Measurements from ENCODE around the gene FAM3B. TPM values are rescaled to one million over a fixed set of nuclear protein-coding genes. Genes with fewer than 3 reads are reported as not detected.
"Not testable (repeated sequence)": the region's sequence is repeated elsewhere in the genome, so short reads cannot be mapped to it uniquely, and the experiment has no call there.

Gene FAM3B
- total RNA-seq, 1 experiment from 2014 or later, result not detected

GRCh38 chr21:41357546-41357945 is 40.9 kb downstream of the FAM3B start:
- Mint-ChIP-seq H3K4me1 (ENCODE audit: insufficient read depth, unreplicated experiment) (no peaks in the 10 kb centered on the region), H3K27ac (ENCODE audit: low read depth, unreplicated experiment) (no peak overlapping the region), H3K4me3 (ENCODE audit: unreplicated experiment) (no peak overlapping the region), H3K27me3 (ENCODE audit: insufficient read depth, unreplicated experiment) (peaks cover 41% of the 10 kb centered on the region), H3K9me3 (ENCODE audit: unreplicated experiment) (no peaks in the 10 kb centered on the region), H3K36me3 (ENCODE audit: insufficient read depth, unreplicated experiment) (no peaks in the 10 kb centered on the region)
- CTCF ChIA-PET, result interaction anchor here (0.6 kb wide), 1 partner anchor 256 kb away, joined by 3 read pairs; no protein-coding TSS in a partner anchor
- no TSS peak for BruUV-seq (replicated peaks)
- no peak for TF ChIP-seq CTCF (IDR thresholded peaks at IDR 0.05; ENCODE audit: unreplicated experiment)
- POLR2A ChIA-PET, result no interaction called here
- intact Hi-C loops (cut with micrococcal nuclease), result no loop called here
- no peak for DNase-seq (ENCODE audit: unreplicated experiment)

GRCh38 chr21:41358193-41359166 is 41.9 kb downstream of the FAM3B start:
- no TSS peak for BruUV-seq (replicated peaks)
- no peak overlapping the region for H3K27ac Mint-ChIP-seq (ENCODE audit: low read depth, unreplicated experiment)
- no peaks in the 10 kb centered on the region for H3K9me3 Mint-ChIP-seq (ENCODE audit: unreplicated experiment)
- DNase-seq (ENCODE audit: unreplicated experiment), result no peak
- H3K27me3 Mint-ChIP-seq (ENCODE audit: insufficient read depth, unreplicated experiment), result peaks cover 35% of the 10 kb centered on the region
- CTCF ChIA-PET, result interaction anchor here (0.6 kb wide), 1 partner anchor 257 kb away, joined by 3 read pairs; no protein-coding TSS in a partner anchor
- H3K36me3 Mint-ChIP-seq (ENCODE audit: insufficient read depth, unreplicated experiment), result no peaks in the 10 kb centered on the region
- no peaks in the 10 kb centered on the region for H3K4me1 Mint-ChIP-seq (ENCODE audit: insufficient read depth, unreplicated experiment)
- POLR2A ChIA-PET, result no interaction called here
- intact Hi-C loops (cut with micrococcal nuclease), result no loop called here
- no peak for TF ChIP-seq CTCF (IDR thresholded peaks at IDR 0.05; ENCODE audit: unreplicated experiment)
- no peak overlapping the region for H3K4me3 Mint-ChIP-seq (ENCODE audit: unreplicated experiment)

DNA sequence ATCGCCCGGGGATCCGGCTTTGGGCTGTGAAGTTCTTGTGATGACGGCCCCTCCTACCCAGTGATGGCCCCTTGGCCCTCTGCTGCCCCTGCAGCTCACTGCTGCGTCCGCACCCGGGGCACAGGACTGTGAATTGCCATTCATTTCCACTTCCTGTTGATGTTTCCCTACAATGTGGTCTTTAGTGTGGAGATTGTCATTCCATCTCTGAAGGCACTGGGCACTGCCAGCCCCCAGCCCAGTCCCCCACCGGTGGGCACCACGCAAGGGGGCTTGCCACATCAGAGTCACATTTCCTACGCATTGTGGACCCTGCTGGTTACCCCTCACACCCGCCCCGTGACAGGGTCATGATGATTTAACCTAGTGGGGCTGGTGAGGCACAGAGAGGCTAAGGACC is 42.7 kb downstream of the FAM3B start:
- intact Hi-C loops (cut with micrococcal nuclease), result no loop called here
- no peaks in the 10 kb centered on the region for H3K4me1 Mint-ChIP-seq (ENCODE audit: insufficient read depth, unreplicated experiment)
- H3K27ac Mint-ChIP-seq (ENCODE audit: low read depth, unreplicated experiment), result no peak overlapping the region
- no peaks in the 10 kb centered on the region for H3K9me3 Mint-ChIP-seq (ENCODE audit: unreplicated experiment)
- DNase-seq (ENCODE audit: unreplicated experiment), result no peak
- ChIA-PET CTCF (interaction anchor here (0.8 kb wide), 1 partner anchor 142 kb away, joined by 4 read pairs; no protein-coding TSS in a partner anchor), POLR2A (no interaction called here)
- TF ChIP-seq CTCF (IDR thresholded peaks at IDR 0.05; ENCODE audit: unreplicated experiment), result no peak
- peaks cover 27% of the 10 kb centered on the region for H3K27me3 Mint-ChIP-seq (ENCODE audit: insufficient read depth, unreplicated experiment)
- no TSS peak for BruUV-seq (replicated peaks)
- no peaks in the 10 kb centered on the region for H3K36me3 Mint-ChIP-seq (ENCODE audit: insufficient read depth, unreplicated experiment)
- H3K4me3 Mint-ChIP-seq (ENCODE audit: unreplicated experiment), result no peak overlapping the region

DNA sequence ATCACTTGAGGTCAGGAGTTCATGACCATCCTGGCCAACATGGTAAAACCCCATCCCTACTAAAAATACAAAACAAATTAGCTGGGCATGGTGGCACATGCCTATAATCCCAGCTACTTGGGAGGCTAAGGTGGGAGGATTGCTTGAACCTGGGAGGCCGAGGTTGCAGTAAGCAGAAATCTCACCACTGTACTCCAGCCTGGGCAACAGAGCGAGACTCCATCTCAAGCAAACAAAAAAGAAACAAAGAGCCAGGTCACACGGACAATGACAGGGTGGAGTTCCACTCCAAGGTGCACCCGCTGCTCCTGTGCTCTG is 43.1 kb downstream of the FAM3B start:
- H3K36me3 Mint-ChIP-seq (ENCODE audit: insufficient read depth, unreplicated experiment); DNase-seq (ENCODE audit: unreplicated experiment); H3K9me3 Mint-ChIP-seq (ENCODE audit: unreplicated experiment); H3K4me1 Mint-ChIP-seq (ENCODE audit: insufficient read depth, unreplicated experiment); BruUV-seq (replicated peaks); POLR2A ChIA-PET; H3K4me3 Mint-ChIP-seq (ENCODE audit: unreplicated experiment); intact Hi-C loops (cut with micrococcal nuclease); H3K27ac Mint-ChIP-seq (ENCODE audit: low read depth, unreplicated experiment): not testable (repeated sequence)
- peaks cover 23% of the 10 kb centered on the region for H3K27me3 Mint-ChIP-seq (ENCODE audit: insufficient read depth, unreplicated experiment)
- CTCF ChIA-PET, result interaction anchor here (0.8 kb wide), 1 partner anchor 142 kb away, joined by 4 read pairs; no protein-coding TSS in a partner anchor
